ENCODE results near the gene TEN1. TPM values are rescaled to one million over a fixed set of nuclear protein-coding genes. Genes with fewer than 3 reads are reported as not detected.

The TEN1 gene
- total and polyA plus RNA-seq, 4 donors, result 20.6 to 33.5 (median 29.0) TPM

DNA sequence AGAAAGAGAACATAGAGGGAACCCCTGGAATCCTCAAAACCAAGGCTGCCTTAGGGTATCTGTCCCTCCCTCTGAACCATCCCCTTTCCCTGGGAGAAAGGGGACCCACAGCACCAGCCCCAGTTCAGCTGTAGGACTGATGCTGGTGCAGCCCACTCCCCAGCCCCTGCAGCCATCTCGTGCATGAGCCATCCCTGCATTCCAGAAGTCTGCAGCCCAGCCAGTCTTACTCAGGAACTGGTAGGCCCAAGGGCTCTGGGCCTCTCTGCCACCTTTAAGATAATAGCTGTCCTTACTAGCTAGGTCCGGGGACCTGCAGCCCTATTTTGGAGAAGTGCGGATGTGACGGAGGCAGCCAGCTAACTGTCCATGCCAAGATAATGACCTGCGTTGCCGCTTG lies 54.1 kb downstream of the TEN1 start:
- Histone ChIP-seq H3K4me1 (ENCODE audit: control insufficient read depth in 5 of 5, insufficient read depth in 5 of 5, low read length in 5 of 5) (peaks cover 0 to 15% (median 0%) of the 10 kb centered on the region in 5 donors), H3K9ac (ENCODE audit: insufficient read depth in 1 of 2, low read length in 2 of 2) (no peak overlapping the region), H3K9me3 (ENCODE audit: control insufficient read depth in 4 of 4, insufficient read depth in 3 of 4, low read length in 3 of 4) (no peaks in the 10 kb centered on the region), H3K27ac (ENCODE audit: low read depth in 1 of 2, low read length in 1 of 2) (no peak overlapping the region), H3K4me3 (no peak overlapping the region), H3K27me3 (ENCODE audit: control insufficient read depth in 3 of 3, insufficient read depth in 3 of 3, low read length in 2 of 3) (no peaks in the 10 kb centered on the region), H3K36me3 (ENCODE audit: control insufficient read depth in 4 of 4, insufficient read depth in 4 of 4, low read length in 4 of 4) (peaks cover 0 to 3% (median under 1%) of the 10 kb centered on the region in 4 donors)
- TF ChIP-seq, protein P1, sequence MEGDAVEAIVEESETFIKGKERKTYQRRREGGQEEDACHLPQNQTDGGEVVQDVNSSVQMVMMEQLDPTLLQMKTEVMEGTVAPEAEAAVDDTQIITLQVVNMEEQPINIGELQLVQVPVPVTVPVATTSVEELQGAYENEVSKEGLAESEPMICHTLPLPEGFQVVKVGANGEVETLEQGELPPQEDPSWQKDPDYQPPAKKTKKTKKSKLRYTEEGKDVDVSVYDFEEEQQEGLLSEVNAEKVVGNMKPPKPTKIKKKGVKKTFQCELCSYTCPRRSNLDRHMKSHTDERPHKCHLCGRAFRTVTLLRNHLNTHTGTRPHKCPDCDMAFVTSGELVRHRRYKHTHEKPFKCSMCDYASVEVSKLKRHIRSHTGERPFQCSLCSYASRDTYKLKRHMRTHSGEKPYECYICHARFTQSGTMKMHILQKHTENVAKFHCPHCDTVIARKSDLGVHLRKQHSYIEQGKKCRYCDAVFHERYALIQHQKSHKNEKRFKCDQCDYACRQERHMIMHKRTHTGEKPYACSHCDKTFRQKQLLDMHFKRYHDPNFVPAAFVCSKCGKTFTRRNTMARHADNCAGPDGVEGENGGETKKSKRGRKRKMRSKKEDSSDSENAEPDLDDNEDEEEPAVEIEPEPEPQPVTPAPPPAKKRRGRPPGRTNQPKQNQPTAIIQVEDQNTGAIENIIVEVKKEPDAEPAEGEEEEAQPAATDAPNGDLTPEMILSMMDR (IDR thresholded peaks at IDR 0.05; ENCODE audit: control extremely low read depth, extremely low read depth), result no peak
- no peak for DNase-seq
- 95 to 97% methylated on average over 6 of the region's 6 CpGs for WGBS, 2 donors
- ATAC-seq (ENCODE audit: insufficient read depth, low FRiP score), result no peak

DNA sequence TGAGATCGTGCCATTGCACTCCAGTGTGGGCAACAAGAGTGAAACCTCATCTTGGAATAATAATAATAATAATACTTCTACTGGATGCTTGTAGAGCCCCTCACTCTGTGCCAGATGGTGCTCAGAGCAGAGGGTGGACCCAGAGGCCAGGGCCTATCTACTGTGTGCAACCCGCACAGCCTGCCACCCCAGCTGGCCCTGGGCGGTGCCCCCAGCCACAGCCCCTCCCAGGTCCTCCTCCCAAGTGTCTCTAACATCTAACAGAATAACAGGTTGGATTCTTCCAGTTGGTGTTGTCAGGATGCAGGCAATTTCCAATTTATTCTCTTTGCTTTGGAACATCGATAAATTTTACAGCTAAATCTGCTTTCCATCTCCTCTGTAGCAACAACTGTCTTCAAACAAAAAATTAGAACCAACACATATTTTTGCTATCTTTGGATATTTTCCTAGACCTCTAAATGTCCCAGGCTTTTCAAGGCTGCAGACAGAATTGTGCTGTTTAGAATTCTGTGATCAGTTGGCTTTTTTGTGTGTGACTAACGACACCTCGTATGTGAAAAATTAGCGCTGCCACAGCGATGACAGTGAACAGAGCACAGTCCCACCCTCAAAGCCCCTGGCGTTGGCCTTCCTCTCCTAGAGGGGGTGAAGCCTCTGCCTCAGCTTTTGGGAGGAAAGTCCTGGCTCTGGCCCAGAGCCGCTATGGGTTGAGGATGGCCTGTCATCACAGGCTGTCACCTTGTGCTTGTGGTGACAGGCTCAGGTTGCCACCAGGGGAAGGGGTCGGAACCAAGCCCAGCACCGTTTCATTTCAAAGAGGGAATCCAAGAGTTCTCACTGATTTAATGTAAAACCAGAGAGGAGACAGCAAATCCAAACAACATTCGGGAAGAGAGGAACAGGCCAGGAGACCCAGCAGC lies 55.6 kb downstream of the TEN1 start:
- H3K9me3 ChIP-seq (ENCODE audit: control insufficient read depth in 4 of 4, insufficient read depth in 3 of 4, low read length in 3 of 4), result no peaks in the 10 kb centered on the region
- no peak overlapping the region for H3K9ac ChIP-seq (ENCODE audit: insufficient read depth in 1 of 2, low read length in 2 of 2)
- H3K4me3 ChIP-seq, result no peak overlapping the region
- H3K36me3 ChIP-seq (ENCODE audit: control insufficient read depth in 4 of 4, insufficient read depth in 4 of 4, low read length in 4 of 4), result peaks cover 5 to 16% (median 11%) of the 10 kb centered on the region in 4 donors
- H3K27me3 ChIP-seq (ENCODE audit: control insufficient read depth in 3 of 3, insufficient read depth in 3 of 3, low read length in 2 of 3), result no peaks in the 10 kb centered on the region
- H3K4me1 ChIP-seq (ENCODE audit: control insufficient read depth in 5 of 5, insufficient read depth in 5 of 5, low read length in 5 of 5), result peaks cover 0 to 11% (median 0%) of the 10 kb centered on the region in 5 donors
- ATAC-seq (ENCODE audit: insufficient read depth, low FRiP score), result no peak
- 93 to 94% methylated on average over 13 of the region's 13 CpGs for WGBS, 2 donors
- TF ChIP-seq, protein P1 (IDR thresholded peaks at IDR 0.05; ENCODE audit: control extremely low read depth, extremely low read depth), result no peak
- H3K27ac ChIP-seq (ENCODE audit: low read depth in 1 of 2, low read length in 1 of 2), result no peak overlapping the region
- DNase-seq, result no peak

- Histone ChIP-seq H3K9me3 (ENCODE audit: control insufficient read depth in 4 of 4, insufficient read depth in 3 of 4, low read length in 3 of 4) (no peaks in the 10 kb centered on the region), H3K4me1 (ENCODE audit: control insufficient read depth in 5 of 5, insufficient read depth in 5 of 5, low read length in 5 of 5) (peaks cover 0 to 9% (median 0%) of the 10 kb centered on the region in 5 donors), H3K27ac (ENCODE audit: low read depth in 1 of 2, low read length in 1 of 2) (no peak overlapping the region), H3K27me3 (ENCODE audit: control insufficient read depth in 3 of 3, insufficient read depth in 3 of 3, low read length in 2 of 3) (no peaks in the 10 kb centered on the region), H3K4me3 (no peak overlapping the region), H3K9ac (ENCODE audit: insufficient read depth in 1 of 2, low read length in 2 of 2) (no peak overlapping the region), H3K36me3 (ENCODE audit: control insufficient read depth in 4 of 4, insufficient read depth in 4 of 4, low read length in 4 of 4) (peaks cover 17 to 33% (median 28%) of the 10 kb centered on the region in 4 donors)
- TF ChIP-seq, protein P1 (IDR thresholded peaks at IDR 0.05; ENCODE audit: control extremely low read depth, extremely low read depth), result no peak
- no peak for ATAC-seq (ENCODE audit: insufficient read depth, low FRiP score)
- whole genome bisulfite sequencing, 2 donors, result 63 to 76% methylated on average over 22 of the region's 22 CpGs
- DNase-seq, result no peak
Observed at GRCh38 chr17:76036497-76037261, 57.6 kb downstream of the TEN1 start.
